DOHH2 (cell line): ENCODE measurements around the gene CDC5L.

Experiments
- H3F3A ChIP-seq: fragments of 200-600 bp; sonication (generic), shearing (Covaris generic); 2 replicates; pipeline ENCODE4 v1.6.0; 2016; ENCODE audit warnings: antibody characterized with exemption, mild to moderate bottlenecking; ENCODE audit not compliant: control insufficient read depth, insufficient read depth
- H3K27ac ChIP-seq: fragments of 200-600 bp; sonication (generic); 2 replicates; pipeline ENCODE4 v1.5.1; 2014; ENCODE audit warnings: low read depth, mild to moderate bottlenecking, low read length, moderate library complexity
- H3K27me3 ChIP-seq: fragments of 200-600 bp; sonication (generic); 2 replicates; pipeline ENCODE4 v1.6.1; 2014; ENCODE audit warnings: mild to moderate bottlenecking, low read length, mixed read lengths; ENCODE audit not compliant: control insufficient read depth
- H3K36me3 ChIP-seq: fragments of 200-600 bp; sonication (generic); 2 replicates; pipeline ENCODE4 v1.6.1; 2014; ENCODE audit warnings: mild to moderate bottlenecking, low read length, moderate library complexity, mixed read lengths; ENCODE audit not compliant: control insufficient read depth
- H3K4me1 ChIP-seq: fragments of 200-600 bp; sonication (generic); 2 replicates; pipeline ENCODE4 v1.6.1; 2014; ENCODE audit warnings: mild to moderate bottlenecking, low read length, mixed read lengths; ENCODE audit not compliant: control insufficient read depth
- H3K4me2 ChIP-seq: fragments of 200-600 bp; sonication (generic); 2 replicates; pipeline ENCODE4 v1.6.0; 2014; ENCODE audit warnings: mild to moderate bottlenecking, low read length, moderate library complexity
- H3K4me3 ChIP-seq: fragments of 200-600 bp; sonication (generic); 2 replicates; pipeline ENCODE4 v1.5.1; 2014; ENCODE audit warnings: mild to moderate bottlenecking, low read length, mixed read lengths
- H3K79me2 ChIP-seq: fragments of 200-600 bp; sonication (generic); 2 replicates; pipeline ENCODE4 v1.6.1; 2014; ENCODE audit warnings: mild to moderate bottlenecking, low read length, mixed read lengths; ENCODE audit not compliant: control insufficient read depth
- H3K9me2 ChIP-seq: fragments of 200-600 bp; sonication (generic); replicated peaks from 2 replicates; pipeline ENCODE4 v1.6.1; 2014; ENCODE audit warnings: mild to moderate bottlenecking, low read length, mixed read lengths; ENCODE audit not compliant: control insufficient read depth
- H3K9me3 ChIP-seq: fragments of 200-600 bp; sonication (generic); 2 replicates; pipeline ENCODE4 v1.6.1; 2014; ENCODE audit warnings: antibody characterized with exemption, low read length, mixed read lengths; ENCODE audit not compliant: control insufficient read depth, insufficient read depth
- H4K20me1 ChIP-seq: fragments of 200-600 bp; sonication (generic); 2 replicates; pipeline ENCODE4 v1.6.0; 2014; ENCODE audit warnings: low read depth, mild to moderate bottlenecking, antibody characterized with exemption, low read length, moderate library complexity; ENCODE audit not compliant: control insufficient read depth, insufficient read depth
- CTCF ChIP-seq: fragments of 200-600 bp; sonication (generic); IDR thresholded peaks from one replicate; pipeline ENCODE4 v1.5.1; 2014; ENCODE audit warnings: antibody characterized with exemption, mild to moderate bottlenecking, low read depth, low read length; ENCODE audit not compliant: poor library complexity, severe bottlenecking
- EZH2phosphoT487 ChIP-seq: fragments of 200-600 bp; sonication (generic); IDR thresholded peaks from 2 replicates; pipeline ENCODE4 v1.6.1; 2017; ENCODE audit warnings: borderline replicate concordance, mild to moderate bottlenecking, antibody characterized with exemption, low read length, moderate library complexity, mixed read lengths

CDC5L gene

GRCh38 chr6:44442236-44442635, 54.7 kb downstream of the CDC5L start:
- H3K9me3 ChIP-seq: no peaks in the 10 kb centered on the region
- TF ChIP-seq CTCF (no peak), EZH2phosphoT487 (no peak)
- no peaks in the 10 kb centered on the region for H4K20me1 ChIP-seq
- H3F3A ChIP-seq: no peaks in the 10 kb centered on the region
- peaks cover 6% of the 10 kb centered on the region; the same call in 1 of the 2 replicates for H3K4me1 ChIP-seq
- peaks cover 27% of the 10 kb centered on the region for H3K79me2 ChIP-seq
- no peak overlapping the region for H3K4me2 ChIP-seq
- H3K4me3 ChIP-seq: no peak overlapping the region
- H3K27ac ChIP-seq: no peak overlapping the region
- H3K27me3 ChIP-seq: no peaks in the 10 kb centered on the region
- no peaks in the 10 kb centered on the region for H3K9me2 ChIP-seq
- peaks cover 82% of the 10 kb centered on the region for H3K36me3 ChIP-seq

- TF ChIP-seq EZH2phosphoT487 (no peak), CTCF (no peak)
- Histone ChIP-seq H3K27me3 (no peaks in the 10 kb centered on the region), H3K79me2 (peaks cover 27% of the 10 kb centered on the region), H3K4me1 (peaks cover 6% of the 10 kb centered on the region; the same call in 1 of the 2 replicates), H3K4me3 (no peak overlapping the region), H4K20me1 (no peaks in the 10 kb centered on the region), H3K9me3 (no peaks in the 10 kb centered on the region), H3K36me3 (peaks cover 84% of the 10 kb centered on the region), H3K4me2 (no peak overlapping the region), H3F3A (no peaks in the 10 kb centered on the region), H3K9me2 (no peaks in the 10 kb centered on the region), H3K27ac (no peak overlapping the region)
Measured at GRCh38 chr6:44442833-44443444, 55.4 kb downstream of the CDC5L start.

GRCh38 chr6:44444853-44445252, 57.3 kb downstream of the CDC5L start:
- H4K20me1 ChIP-seq: no peaks in the 10 kb centered on the region
- H3K4me3 ChIP-seq: no peak overlapping the region
- no peak overlapping the region for H3K27ac ChIP-seq
- no peaks in the 10 kb centered on the region for H3K9me3 ChIP-seq
- no peaks in the 10 kb centered on the region for H3K9me2 ChIP-seq
- peaks cover 75% of the 10 kb centered on the region for H3K36me3 ChIP-seq
- TF ChIP-seq EZH2phosphoT487 (no peak), CTCF (no peak)
- no peaks in the 10 kb centered on the region for H3K27me3 ChIP-seq
- peaks cover 6% of the 10 kb centered on the region; the same call in 1 of the 2 replicates for H3K4me1 ChIP-seq
- H3F3A ChIP-seq: no peaks in the 10 kb centered on the region
- no peak overlapping the region for H3K4me2 ChIP-seq
- H3K79me2 ChIP-seq: peaks cover 22% of the 10 kb centered on the region
